SK-N-MC (cell line): ENCODE results near the gene ZBTB39.
"Not testable (repeated sequence)": the region's sequence is repeated elsewhere in the genome, so short reads cannot be mapped to it uniquely, and the experiment has no call there.

Experiments used
- DNase-seq: peaks from one replicate; pipeline ENCODE4 v3.0.0-alpha.2; 2011; ENCODE audit warnings: low read depth, low spot score
- H3K27ac ChIP-seq: fragments of 200-600 bp; sonication (generic); 2 replicates; pipeline ENCODE4 v1.5.1; 2016; ENCODE audit warnings: mixed run types
- H3K36me3 ChIP-seq: fragments of 200-600 bp; sonication (generic); 2 replicates; pipeline ENCODE4 v1.6.1; 2017; ENCODE audit warnings: antibody characterized with exemption, low read length, mixed read lengths; ENCODE audit not compliant: insufficient read depth
- H3K4me3 ChIP-seq: fragments of 200-600 bp; sonication (generic); 2 replicates; pipeline ENCODE4 v1.5.1; 2016
- H3K9ac ChIP-seq: fragments of 200-600 bp; sonication (generic); 2 replicates; pipeline ENCODE4 v1.8.0; 2017; ENCODE audit warnings: mixed run types, mixed read lengths; ENCODE audit not compliant: insufficient read length
- H3K9me3 ChIP-seq: fragments of 200-600 bp; sonication (generic); 2 replicates; pipeline ENCODE4 v1.6.1; 2017; ENCODE audit warnings: low read depth, mild to moderate bottlenecking, antibody characterized with exemption, low read length, moderate library complexity, mixed read lengths
- EZH2 ChIP-seq: fragments of 200-600 bp; sonication (generic); IDR thresholded peaks from one replicate; pipeline ENCODE4 v1.6.1; 2017; ENCODE audit warnings: antibody characterized with exemption
- FOXP2 ChIP-seq: optimal IDR thresholded peaks from 2 replicates; pipeline ENCODE3; 2011; ENCODE audit warnings: mild to moderate bottlenecking, moderate library complexity; ENCODE audit not compliant: insufficient read depth; ENCODE audit errors: extremely low read length, control extremely low read depth
- POLR2AphosphoS5 ChIP-seq: IDR thresholded peaks from 2 replicates; pipeline ENCODE4 v1.6.1; 2012; ENCODE audit warnings: mild to moderate bottlenecking, low read depth, low read length, borderline replicate concordance

The ZBTB39 gene

GRCh38 chr12:56980941-56981530, 25.3 kb downstream of the ZBTB39 start:
- DNase-seq = no peak
- Histone ChIP-seq H3K9me3 (no peaks in the 10 kb centered on the region), H3K4me3 (no peak overlapping the region), H3K36me3 (no peaks in the 10 kb centered on the region), H3K27ac (no peak overlapping the region), H3K9ac (no peak overlapping the region)
- TF ChIP-seq POLR2AphosphoS5 (no peak), FOXP2 (no peak), EZH2 (no peak)

- TF ChIP-seq POLR2AphosphoS5 = no peak
- TF ChIP-seq EZH2 = no peak
- no peak for TF ChIP-seq FOXP2
- no peak overlapping the region for H3K4me3 ChIP-seq
- no peak overlapping the region for H3K9ac ChIP-seq
- DNase-seq = no peak
- no peak overlapping the region for H3K27ac ChIP-seq
- no peaks in the 10 kb centered on the region for H3K9me3 ChIP-seq
- H3K36me3 ChIP-seq = no peaks in the 10 kb centered on the region
Measured at GRCh38 chr12:56980268-56980667, 26.1 kb downstream of the ZBTB39 start.

GRCh38 chr12:56979628-56980027, 26.7 kb downstream of the ZBTB39 start:
- no peak for DNase-seq
- H3K9me3 ChIP-seq = no peaks in the 10 kb centered on the region
- H3K36me3 ChIP-seq = no peaks in the 10 kb centered on the region
- no peak overlapping the region for H3K4me3 ChIP-seq
- TF ChIP-seq EZH2 = no peak
- no peak for TF ChIP-seq FOXP2
- TF ChIP-seq POLR2AphosphoS5 = no peak
- H3K9ac ChIP-seq = no peak overlapping the region
- H3K27ac ChIP-seq = no peak overlapping the region

- DNase-seq = no peak
- H3K36me3 ChIP-seq = no peaks in the 10 kb centered on the region
- TF ChIP-seq EZH2 (no peak), POLR2AphosphoS5 (no peak)
Measured at GRCh38 chr12:56978397-56979138, 27.8 kb downstream of the ZBTB39 start.

GRCh38 chr12:56977361-56977760, 29.0 kb downstream of the ZBTB39 start:
- not testable (repeated sequence) for H3K9ac ChIP-seq, DNase-seq, H3K4me3 ChIP-seq, H3K36me3 ChIP-seq, H3K9me3 ChIP-seq, H3K27ac ChIP-seq

More at GRCh38 chr12:56978397-56979138, 27.8 kb downstream of the ZBTB39 start:
- Histone ChIP-seq H3K27ac (no peak overlapping the region), H3K9ac (no peak overlapping the region), H3K4me3 (no peak overlapping the region), H3K9me3 (no peaks in the 10 kb centered on the region)

- DNase-seq, H3K36me3 ChIP-seq, H3K27ac ChIP-seq, H3K4me3 ChIP-seq, H3K9ac ChIP-seq, H3K9me3 ChIP-seq: not testable (repeated sequence)
Measured at GRCh38 chr12:56974224-56974623, 32.1 kb downstream of the ZBTB39 start.

- not testable (repeated sequence) for H3K4me3 ChIP-seq, H3K9me3 ChIP-seq, H3K36me3 ChIP-seq, DNase-seq, H3K27ac ChIP-seq, H3K9ac ChIP-seq
Measured at GRCh38 chr12:56968910-56969309, 37.4 kb downstream of the ZBTB39 start.

- not testable (repeated sequence) for H3K4me3 ChIP-seq, H3K36me3 ChIP-seq, DNase-seq, H3K9ac ChIP-seq, H3K9me3 ChIP-seq, H3K27ac ChIP-seq
Measured at GRCh38 chr12:56965997-56966642, 40.2 kb downstream of the ZBTB39 start.

GRCh38 chr12:56965124-56965523, 41.2 kb downstream of the ZBTB39 start:
- H3K9me3 ChIP-seq, H3K9ac ChIP-seq, H3K4me3 ChIP-seq, H3K36me3 ChIP-seq, DNase-seq, H3K27ac ChIP-seq: not testable (repeated sequence)

- DNase-seq, H3K9ac ChIP-seq, H3K27ac ChIP-seq, H3K4me3 ChIP-seq, H3K9me3 ChIP-seq, H3K36me3 ChIP-seq: not testable (repeated sequence)
Measured at GRCh38 chr12:56963557-56963956, 42.8 kb downstream of the ZBTB39 start.

- not testable (repeated sequence) for H3K9me3 ChIP-seq, DNase-seq
Measured at GRCh38 chr12:56962247-56962646, 44.1 kb downstream of the ZBTB39 start.

More at GRCh38 chr12:56962247-56962646, 44.1 kb downstream of the ZBTB39 start:
- H3K4me3 ChIP-seq, H3K36me3 ChIP-seq, H3K9ac ChIP-seq, H3K27ac ChIP-seq: not testable (repeated sequence)
